Activated CD4-positive, CD25-positive, alpha-beta regulatory T cell treated with anti-CD3 and anti-CD28 coated beads, Interleukin-2, amount 50 U/mL, for 72 hours (primary cell): ENCODE measurements around the gene ACTA2.

ENCODE experiments used
- DNase-seq: peaks from one replicate; pipeline ENCODE4 v3.0.0; 2021

Gene ACTA2

GRCh38 chr10:88889559-88890337, 62.8 kb downstream of the ACTA2 start:
- DNase-seq, result no peak

- DNase-seq, result no peak
Observed at GRCh38 chr10:88888810-88889445, 63.6 kb downstream of the ACTA2 start.

GRCh38 chr10:88886557-88886956, 66.0 kb downstream of the ACTA2 start:
- DNase-seq, result no peak
